DND-41 (cell line): Measurements from ENCODE around the gene NAALADL1.

ENCODE experiments used
- EZH2 ChIP-seq: IDR thresholded peaks from 3 replicates; pipeline ENCODE4 v1.6.1; 2012; ENCODE audit warnings: borderline replicate concordance, low read depth, mild to moderate bottlenecking, moderate library complexity, low read length, inconsistent platforms; ENCODE audit not compliant: severe bottlenecking
- TF ChIP-seq, protein P1 (sequence below): IDR thresholded peaks from 2 replicates; pipeline ENCODE4 v1.5.1; 2012; ENCODE audit warnings: borderline replicate concordance, low read length, moderate library complexity, mild to moderate bottlenecking; ENCODE audit not compliant: poor library complexity, severe bottlenecking; ENCODE audit errors: extremely low read depth

DNA sequence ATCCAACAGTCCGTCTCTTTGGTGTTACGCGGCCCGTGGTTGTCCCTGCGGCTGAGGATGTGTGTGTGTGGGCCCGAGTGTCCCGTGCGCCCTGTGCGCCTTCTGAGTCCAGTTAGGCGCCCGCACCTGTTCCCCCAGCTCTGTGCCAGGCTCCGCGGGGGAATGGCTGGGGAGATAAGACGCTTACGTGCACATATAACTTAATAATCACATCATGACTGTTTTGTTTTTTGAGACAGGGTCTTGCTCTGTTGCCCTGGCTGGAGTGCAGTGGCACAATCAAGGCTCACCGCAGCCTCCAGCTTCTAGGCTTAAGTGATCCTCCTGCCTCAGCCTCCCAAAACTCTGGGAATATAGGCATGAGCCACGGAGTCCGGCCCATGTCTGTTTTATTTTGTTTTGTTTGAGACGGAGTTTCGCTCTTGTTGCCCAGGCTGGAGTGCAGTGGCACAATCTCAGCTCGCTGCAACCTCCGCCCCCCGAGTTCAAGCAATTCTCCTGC, 43.6 kb downstream of the NAALADL1 start:
- TF ChIP-seq, protein P1, sequence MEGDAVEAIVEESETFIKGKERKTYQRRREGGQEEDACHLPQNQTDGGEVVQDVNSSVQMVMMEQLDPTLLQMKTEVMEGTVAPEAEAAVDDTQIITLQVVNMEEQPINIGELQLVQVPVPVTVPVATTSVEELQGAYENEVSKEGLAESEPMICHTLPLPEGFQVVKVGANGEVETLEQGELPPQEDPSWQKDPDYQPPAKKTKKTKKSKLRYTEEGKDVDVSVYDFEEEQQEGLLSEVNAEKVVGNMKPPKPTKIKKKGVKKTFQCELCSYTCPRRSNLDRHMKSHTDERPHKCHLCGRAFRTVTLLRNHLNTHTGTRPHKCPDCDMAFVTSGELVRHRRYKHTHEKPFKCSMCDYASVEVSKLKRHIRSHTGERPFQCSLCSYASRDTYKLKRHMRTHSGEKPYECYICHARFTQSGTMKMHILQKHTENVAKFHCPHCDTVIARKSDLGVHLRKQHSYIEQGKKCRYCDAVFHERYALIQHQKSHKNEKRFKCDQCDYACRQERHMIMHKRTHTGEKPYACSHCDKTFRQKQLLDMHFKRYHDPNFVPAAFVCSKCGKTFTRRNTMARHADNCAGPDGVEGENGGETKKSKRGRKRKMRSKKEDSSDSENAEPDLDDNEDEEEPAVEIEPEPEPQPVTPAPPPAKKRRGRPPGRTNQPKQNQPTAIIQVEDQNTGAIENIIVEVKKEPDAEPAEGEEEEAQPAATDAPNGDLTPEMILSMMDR: no peak
- TF ChIP-seq EZH2: no peak
